Calu3 (cell line): ENCODE data around the gene LY6G5C. TPM values are rescaled to one million over a fixed set of nuclear protein-coding genes. Genes with fewer than 3 reads are reported as not detected.

Experiments
- BruUV-seq: library from RNA; stranded (reverse); fragments of 400-500 nt; replicated peaks from 2 replicates; lab custom pipeline; 2021; lab: Mats Ljungman, UMichigan
- CTCF ChIA-PET: fragments of 300-600 bp; sonication (Branson Sonifier 250); formaldehyde crosslinking; loops from one replicate; lab custom pipeline; 2022; ENCODE audit warnings: antibody characterized with exemption; lab: Charles Lee
- DNase-seq: peaks from one replicate; pipeline ENCODE4 v3.0.0; 2022
- H3K27ac Mint-ChIP-seq: one replicate; pipeline ENCODE4 v1.8.0; 2022; ENCODE audit warnings: mixed read lengths; ENCODE audit not compliant: unreplicated experiment
- H3K27me3 Mint-ChIP-seq: one replicate; pipeline ENCODE4 v1.8.0; 2022; ENCODE audit warnings: mixed read lengths; ENCODE audit not compliant: unreplicated experiment
- H3K36me3 Mint-ChIP-seq: one replicate; pipeline ENCODE4 v1.8.0; 2022; ENCODE audit warnings: mild to moderate bottlenecking, moderate library complexity, mixed read lengths; ENCODE audit not compliant: insufficient read depth, unreplicated experiment
- H3K4me1 Mint-ChIP-seq: one replicate; pipeline ENCODE4 v1.8.0; 2022; ENCODE audit warnings: mild to moderate bottlenecking, low read depth, mixed read lengths; ENCODE audit not compliant: unreplicated experiment
- H3K4me3 Mint-ChIP-seq: one replicate; pipeline ENCODE4 v1.8.0; 2022; ENCODE audit warnings: mild to moderate bottlenecking, low read depth, moderate library complexity, mixed read lengths; ENCODE audit not compliant: unreplicated experiment
- H3K9me3 Mint-ChIP-seq: one replicate; pipeline ENCODE4 v1.8.0; 2022; ENCODE audit warnings: low read depth, mixed read lengths; ENCODE audit not compliant: unreplicated experiment
- CTCF ChIP-seq: fragments of 200-600 bp; IDR thresholded peaks from one replicate; pipeline ENCODE4 v1.8.0; 2022; ENCODE audit warnings: antibody characterized with exemption; ENCODE audit not compliant: unreplicated experiment
- intact Hi-C: fragments of 100-400 bp; cut with micrococcal nuclease; formaldehyde crosslinking; loops from one replicate; pipeline ENCODE4 v1.10.0; 2022; ENCODE audit not compliant: unreplicated experiment
- total RNA-seq: library from RNA; stranded (reverse); gene quantifications from 2 replicates; pipeline ENCODE4 v1.2.3, GENCODE V29; 2022

LY6G5C gene
- total RNA-seq, 1 experiment from 2014 or later: 4.9 TPM

- intact Hi-C loops: no loop called here
- Mint-ChIP-seq H3K4me3 (no peak overlapping the region), H3K4me1 (peaks cover 6% of the 10 kb centered on the region), H3K27ac (peak overlapping the region; percentile 45), H3K9me3 (no peaks in the 10 kb centered on the region), H3K36me3 (peaks cover 100% of the 10 kb centered on the region), H3K27me3 (no peaks in the 10 kb centered on the region)
- CTCF ChIA-PET: no interaction called here
- no peak for TF ChIP-seq CTCF
- DNase-seq: no peak
- BruUV-seq: no TSS peak
Measured at GRCh38 chr6:31632279-31632946, 48.5 kb downstream of the LY6G5C start.

GRCh38 chr6:31631681-31632278, 49.1 kb downstream of the LY6G5C start:
- Mint-ChIP-seq H3K9me3 (no peaks in the 10 kb centered on the region), H3K4me3 (no peak overlapping the region), H3K27me3 (no peaks in the 10 kb centered on the region), H3K36me3 (peaks cover 100% of the 10 kb centered on the region), H3K27ac (peak overlapping the region; percentile 45), H3K4me1 (peaks cover 8% of the 10 kb centered on the region)
- intact Hi-C loops: no loop called here
- CTCF ChIA-PET: no interaction called here
- DNase-seq: no peak
- no TSS peak for BruUV-seq
- no peak for TF ChIP-seq CTCF

GRCh38 chr6:31631209-31631608, 49.7 kb downstream of the LY6G5C start:
- no peaks in the 10 kb centered on the region for H3K9me3 Mint-ChIP-seq
- TSS peak; percentile 14 for BruUV-seq
- intact Hi-C loops: no loop called here
- no peak overlapping the region for H3K4me3 Mint-ChIP-seq
- no peaks in the 10 kb centered on the region for H3K27me3 Mint-ChIP-seq
- H3K27ac Mint-ChIP-seq: peak overlapping the region; percentile 23
- peaks cover 100% of the 10 kb centered on the region for H3K36me3 Mint-ChIP-seq
- peaks cover 8% of the 10 kb centered on the region for H3K4me1 Mint-ChIP-seq
- CTCF ChIA-PET: no interaction called here
- TF ChIP-seq CTCF: no peak
- no peak for DNase-seq

- H3K4me3 Mint-ChIP-seq: no peak overlapping the region
- peaks cover 8% of the 10 kb centered on the region for H3K4me1 Mint-ChIP-seq
- CTCF ChIA-PET: no interaction called here
- BruUV-seq: no TSS peak
- H3K36me3 Mint-ChIP-seq: peaks cover 100% of the 10 kb centered on the region
- no peak for DNase-seq
- no peak for TF ChIP-seq CTCF
- peak overlapping the region; percentile 23 for H3K27ac Mint-ChIP-seq
- intact Hi-C loops: no loop called here
- H3K9me3 Mint-ChIP-seq: no peaks in the 10 kb centered on the region
- H3K27me3 Mint-ChIP-seq: no peaks in the 10 kb centered on the region
Measured at GRCh38 chr6:31630177-31630934, 50.5 kb downstream of the LY6G5C start.
